ENCODE measurements around the gene CROCC2.

DNA sequence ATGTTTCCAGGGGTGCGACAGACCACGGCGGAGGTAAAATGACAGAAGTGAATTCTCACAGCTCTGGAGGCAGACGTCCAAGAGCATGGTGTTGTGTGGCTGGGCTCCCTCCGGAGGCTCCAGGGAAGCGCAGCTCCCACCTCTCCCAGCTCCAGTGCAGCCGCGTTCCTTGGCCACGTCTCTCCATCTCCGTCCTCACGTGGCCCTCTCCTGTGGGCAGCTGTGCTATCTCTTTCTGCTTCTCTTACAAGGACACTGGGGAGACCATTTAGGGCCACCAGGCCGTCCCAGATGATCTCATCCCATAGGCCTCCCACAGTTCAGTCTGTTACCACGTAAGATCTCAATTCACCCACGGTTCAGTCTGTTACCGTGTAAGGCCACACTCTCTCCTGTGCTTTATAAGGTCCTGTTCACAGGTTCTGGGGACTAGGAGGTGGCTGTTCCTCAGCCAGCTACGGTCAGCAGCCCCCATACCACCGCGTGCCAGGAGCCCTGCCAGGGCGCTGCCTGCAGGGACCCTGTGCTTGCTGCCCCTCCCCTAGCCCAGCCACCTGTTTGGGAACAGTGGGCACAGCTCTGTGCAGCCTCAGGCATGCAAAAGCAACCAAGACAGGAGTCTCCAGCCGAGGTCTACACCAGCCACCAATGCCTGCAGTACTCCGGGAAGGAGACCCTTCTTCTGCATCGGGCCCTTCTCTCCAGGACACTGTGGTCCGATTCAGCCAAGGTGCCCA lies 7.2 kb upstream of the CROCC2 start:
- TF ChIP-seq SMC3 (IDR thresholded peaks at IDR 0.05; ENCODE audit: borderline replicate concordance, low read length) (no peak), POLR2A (IDR thresholded peaks at IDR 0.05; ENCODE audit: low read depth, low read length) (no peak), RAD21 (IDR thresholded peaks at IDR 0.05; ENCODE audit: insufficient read depth, low read depth, low read length) (no peak), KDM1A (IDR thresholded peaks at IDR 0.05; ENCODE audit: borderline replicate concordance) (no peak), MXI1 (IDR thresholded peaks at IDR 0.05; ENCODE audit: low read depth, low read length) (no peak), MYC (IDR thresholded peaks at IDR 0.05; ENCODE audit: insufficient read depth, insufficient read length, insufficient replicate concordance, low read length, severe bottlenecking) (no peak)
- TF ChIP-seq, protein P1, sequence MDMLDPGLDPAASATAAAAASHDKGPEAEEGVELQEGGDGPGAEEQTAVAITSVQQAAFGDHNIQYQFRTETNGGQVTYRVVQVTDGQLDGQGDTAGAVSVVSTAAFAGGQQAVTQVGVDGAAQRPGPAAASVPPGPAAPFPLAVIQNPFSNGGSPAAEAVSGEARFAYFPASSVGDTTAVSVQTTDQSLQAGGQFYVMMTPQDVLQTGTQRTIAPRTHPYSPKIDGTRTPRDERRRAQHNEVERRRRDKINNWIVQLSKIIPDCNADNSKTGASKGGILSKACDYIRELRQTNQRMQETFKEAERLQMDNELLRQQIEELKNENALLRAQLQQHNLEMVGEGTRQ (IDR thresholded peaks at IDR 0.05; ENCODE audit: borderline replicate concordance, low read depth, low read length) = no peak

Data from GM12878 (cell line).